ENCODE results near the gene SH2D7.

- TF ChIP-seq CTCF (IDR thresholded peaks at IDR 0.05) (no peak), EZH2 (IDR thresholded peaks at IDR 0.05; ENCODE audit: borderline replicate concordance, insufficient read depth, low read depth, low read length, poor library complexity, severe bottlenecking) (no peak)
Observed at GRCh38 chr15:78067328-78068228, 24.8 kb upstream of the SH2D7 start.

Data from B cell (primary cell).